H1 (cell line): ENCODE measurements around the gene MAST2. TPM values are rescaled to one million over a fixed set of nuclear protein-coding genes. Genes with fewer than 3 reads are reported as not detected.

Source experiments
- ASH2L ChIP-seq: fragments of 200-600, 300-600 bp; sonication (generic); IDR thresholded peaks from one replicate; pipeline ENCODE4 v1.7.1; 2017; ENCODE audit warnings: low read length
- CHD7 ChIP-seq: fragments of 300-600 bp; sonication (generic); IDR thresholded peaks from 2 replicates; pipeline ENCODE4 v1.7.1; 2012; ENCODE audit warnings: low read length, moderate library complexity, mild to moderate bottlenecking, inconsistent platforms; ENCODE audit not compliant: insufficient replicate concordance
- E2F6 ChIP-seq: IDR thresholded peaks from 2 replicates; pipeline ENCODE4 v1.6.1; 2012; ENCODE audit warnings: inconsistent platforms
- GABPA ChIP-seq: IDR thresholded peaks from 2 replicates; pipeline ENCODE4 v1.6.1; 2011; ENCODE audit warnings: mild to moderate bottlenecking, low read length, moderate library complexity, borderline replicate concordance; ENCODE audit not compliant: insufficient read depth
- KDM1A ChIP-seq: fragments of 200-600, 300-600 bp; sonication (generic); IDR thresholded peaks from 2 replicates; pipeline ENCODE4 v1.7.1; 2016; ENCODE audit warnings: mild to moderate bottlenecking, low read length, borderline replicate concordance
- NANOG ChIP-seq: IDR thresholded peaks from 2 replicates; pipeline ENCODE4 v1.6.1; 2011; ENCODE audit warnings: low read length, low read depth, mild to moderate bottlenecking, inconsistent platforms; ENCODE audit not compliant: insufficient read depth, poor library complexity, severe bottlenecking
- POLR2AphosphoS5 ChIP-seq: IDR thresholded peaks from 2 replicates; pipeline ENCODE4 v1.6.1; 2011; ENCODE audit warnings: low read depth, low read length
- SIRT6 ChIP-seq: IDR thresholded peaks from one replicate; pipeline ENCODE4 v1.7.1; 2012; ENCODE audit warnings: low read length, inconsistent platforms
- polyA plus RNA-seq, 7 experiments: library from polyadenylated mRNA; depleted of rRNA in 3 of 7; stranded (reverse) in 5 of 7; unstranded in 2 of 7; fragments of >200 nt in 5 of 7; fragments of 200-250 nt in 2 of 7; gene quantifications; 1 replicate in 5 of 7; 2 replicates in 1 of 7; 4 replicates in 1 of 7; pipeline versions ENCODE4 v1.2.1 to v1.2.3, GENCODE V29; 2011 to 2013; ENCODE audit warnings: missing spikeins in 2 of 7, mixed read lengths in 2 of 7
- total RNA-seq: library from RNA; stranded (reverse); fragmentation: NEBNext Ultra II Directional; extraction: Animal tissue kit (Norgen Biotek cat#: 25700); gene quantifications from 2 replicates; pipeline ENCODE4 v1.2.1, GENCODE V29; 2021

MAST2 gene
- total and polyA plus RNA-seq, 2 of the 8 experiments (the other 6 are each of a cell fraction or from before 2014, with no cell fraction given), result 20.5 to 35.4 TPM

- TF ChIP-seq CHD7 (no peak), POLR2AphosphoS5 (no peak), NANOG (no peak), E2F6 (no peak), KDM1A (no peak), GABPA (no peak), SIRT6 (no peak), ASH2L (no peak)
Observed at GRCh38 chr1:46081206-46081605, 277.8 kb downstream of the MAST2 start (continued).
